Gastroesophageal sphincter (tissue), 3 donors: ENCODE data around the gene ADD2.

Source experiments
- POLR2A ChIP-seq, 2 donors: fragments of 450-650 bp; IDR thresholded peaks; one replicate each; pipeline ENCODE4 v1.6.1; 2017; ENCODE audit warnings: antibody characterized with exemption in 2 of 2, mild to moderate bottlenecking in 2 of 2, moderate library complexity in 1 of 2
- TF ChIP-seq, protein P1 (sequence below), 4 experiments: fragments of 200-600 bp in 2 of 4; fragments of 450-650 bp in 2 of 4; sonication (generic) in 1 of 4; IDR thresholded peaks; one replicate each; pipeline ENCODE4 v1.5.1; 2017 to 2019; ENCODE audit warnings: antibody characterized with exemption in 4 of 4, mild to moderate bottlenecking in 2 of 4, moderate library complexity in 2 of 4

DNA sequence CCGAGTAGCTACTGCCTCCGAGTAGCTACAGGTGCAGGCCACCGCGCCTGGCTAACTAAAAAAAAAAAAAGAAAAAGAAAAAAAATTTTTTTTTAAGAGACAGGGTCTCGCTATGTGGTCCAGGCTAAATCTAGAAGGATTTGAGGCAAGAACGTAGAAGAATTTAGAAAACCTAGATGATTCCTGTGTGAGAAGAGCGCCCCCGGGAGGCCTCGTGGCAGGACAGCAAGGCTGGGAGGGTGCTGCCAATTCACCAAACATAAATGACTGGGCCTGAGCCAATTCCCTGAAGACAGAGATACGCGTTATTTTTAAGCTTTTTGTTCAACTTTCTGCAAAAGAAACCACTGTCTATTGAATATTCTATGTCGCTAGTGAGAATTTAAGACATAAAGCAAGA lies 124.3 kb downstream of the ADD2 start:
- TF ChIP-seq, protein P1, sequence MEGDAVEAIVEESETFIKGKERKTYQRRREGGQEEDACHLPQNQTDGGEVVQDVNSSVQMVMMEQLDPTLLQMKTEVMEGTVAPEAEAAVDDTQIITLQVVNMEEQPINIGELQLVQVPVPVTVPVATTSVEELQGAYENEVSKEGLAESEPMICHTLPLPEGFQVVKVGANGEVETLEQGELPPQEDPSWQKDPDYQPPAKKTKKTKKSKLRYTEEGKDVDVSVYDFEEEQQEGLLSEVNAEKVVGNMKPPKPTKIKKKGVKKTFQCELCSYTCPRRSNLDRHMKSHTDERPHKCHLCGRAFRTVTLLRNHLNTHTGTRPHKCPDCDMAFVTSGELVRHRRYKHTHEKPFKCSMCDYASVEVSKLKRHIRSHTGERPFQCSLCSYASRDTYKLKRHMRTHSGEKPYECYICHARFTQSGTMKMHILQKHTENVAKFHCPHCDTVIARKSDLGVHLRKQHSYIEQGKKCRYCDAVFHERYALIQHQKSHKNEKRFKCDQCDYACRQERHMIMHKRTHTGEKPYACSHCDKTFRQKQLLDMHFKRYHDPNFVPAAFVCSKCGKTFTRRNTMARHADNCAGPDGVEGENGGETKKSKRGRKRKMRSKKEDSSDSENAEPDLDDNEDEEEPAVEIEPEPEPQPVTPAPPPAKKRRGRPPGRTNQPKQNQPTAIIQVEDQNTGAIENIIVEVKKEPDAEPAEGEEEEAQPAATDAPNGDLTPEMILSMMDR (IDR thresholded peaks at IDR 0.05) = no peak
- no peak for TF ChIP-seq POLR2A (IDR thresholded peaks at IDR 0.05)
